GM21576 (cell line): ENCODE measurements around the gene TBC1D5.

Experiments
- ATAC-seq: cut with Tn5 transposase; IDR thresholded peaks from one replicate; pipeline ENCODE4 v1.9.1; 2021; ENCODE audit warnings: mild to moderate bottlenecking, moderate library complexity; ENCODE audit not compliant: unreplicated experiment

Gene TBC1D5

DNA sequence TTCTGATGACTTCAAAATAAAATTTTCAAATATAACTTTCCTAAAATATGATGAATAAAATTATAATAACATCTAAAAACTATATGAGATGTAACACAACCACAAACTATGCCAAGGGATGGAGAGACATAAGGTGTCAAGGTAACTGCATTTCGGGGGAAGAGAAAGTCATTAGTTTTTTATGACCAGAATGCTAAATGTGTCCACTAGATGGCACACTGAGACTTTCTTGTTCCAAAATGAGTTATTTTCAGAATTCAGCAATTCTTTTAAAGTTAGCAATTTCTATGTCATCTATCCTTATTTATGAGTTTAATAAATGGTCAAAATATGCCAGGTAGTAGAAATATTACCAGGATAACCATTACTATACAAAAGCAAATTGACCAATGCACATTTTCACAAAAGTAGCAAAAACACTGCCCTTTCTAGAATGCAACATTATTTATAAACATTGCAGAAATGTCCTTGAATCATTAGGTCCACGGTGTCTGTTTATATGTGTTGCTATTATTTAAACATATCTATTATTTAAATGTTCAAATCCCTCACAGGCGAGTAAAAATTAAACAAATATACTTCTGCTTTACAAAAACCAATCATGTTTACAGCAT is 483.5 kb downstream of the TBC1D5 start:
- no peak for ATAC-seq

GRCh38 chr3:17257269-17257668 is 485.2 kb downstream of the TBC1D5 start:
- no peak for ATAC-seq

- ATAC-seq, result no peak
Observed at GRCh38 chr3:17243621-17244020, 498.8 kb downstream of the TBC1D5 start.

DNA sequence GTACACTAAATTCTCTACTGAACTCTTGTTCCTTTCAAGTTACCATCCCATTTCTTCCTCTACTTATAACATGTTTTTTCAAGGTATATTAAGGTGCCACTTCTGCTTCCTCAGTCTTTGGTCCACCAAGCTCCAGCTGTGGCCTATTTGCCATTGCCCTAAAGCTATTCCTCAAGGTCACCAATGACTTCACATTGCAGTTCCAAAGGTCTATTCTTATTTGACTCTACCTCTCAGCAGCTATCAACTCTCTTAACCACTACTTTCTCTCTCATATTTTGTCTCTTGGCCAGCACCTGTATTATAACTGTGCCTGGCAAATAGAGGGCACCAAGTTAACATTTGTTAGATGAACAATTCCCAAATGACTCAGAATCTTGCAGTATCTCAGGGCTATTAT is 503.0 kb downstream of the TBC1D5 start:
- ATAC-seq, result no peak

- no peak for ATAC-seq
Observed at GRCh38 chr3:17238023-17238422, 504.4 kb downstream of the TBC1D5 start.

DNA sequence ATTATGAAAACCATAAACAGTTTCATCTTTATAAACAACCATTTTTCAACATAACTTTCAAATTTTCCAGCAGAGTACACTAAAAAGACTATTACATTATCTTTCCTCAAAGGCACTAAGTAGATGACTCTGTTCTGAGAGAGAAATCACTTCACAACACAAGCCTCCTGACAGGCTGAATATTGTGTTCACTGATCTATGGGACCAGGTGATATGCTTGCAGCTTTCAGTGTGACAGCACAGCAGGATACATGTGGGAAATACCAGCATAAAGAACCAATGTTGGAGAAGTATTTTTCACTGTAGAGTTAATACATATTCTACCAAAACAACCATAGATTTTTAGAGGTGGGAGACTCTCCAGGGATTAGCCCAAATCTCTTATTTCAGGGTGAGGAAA is 507.1 kb downstream of the TBC1D5 start:
- no peak for ATAC-seq

- no peak for ATAC-seq
Observed at GRCh38 chr3:17234382-17234781, 508.0 kb downstream of the TBC1D5 start.

- peak; percentile 77 for ATAC-seq
Observed at GRCh38 chr3:17233398-17233800, 509.0 kb downstream of the TBC1D5 start.

- no peak for ATAC-seq
Observed at GRCh38 chr3:17232442-17232841, 510.0 kb downstream of the TBC1D5 start.

DNA sequence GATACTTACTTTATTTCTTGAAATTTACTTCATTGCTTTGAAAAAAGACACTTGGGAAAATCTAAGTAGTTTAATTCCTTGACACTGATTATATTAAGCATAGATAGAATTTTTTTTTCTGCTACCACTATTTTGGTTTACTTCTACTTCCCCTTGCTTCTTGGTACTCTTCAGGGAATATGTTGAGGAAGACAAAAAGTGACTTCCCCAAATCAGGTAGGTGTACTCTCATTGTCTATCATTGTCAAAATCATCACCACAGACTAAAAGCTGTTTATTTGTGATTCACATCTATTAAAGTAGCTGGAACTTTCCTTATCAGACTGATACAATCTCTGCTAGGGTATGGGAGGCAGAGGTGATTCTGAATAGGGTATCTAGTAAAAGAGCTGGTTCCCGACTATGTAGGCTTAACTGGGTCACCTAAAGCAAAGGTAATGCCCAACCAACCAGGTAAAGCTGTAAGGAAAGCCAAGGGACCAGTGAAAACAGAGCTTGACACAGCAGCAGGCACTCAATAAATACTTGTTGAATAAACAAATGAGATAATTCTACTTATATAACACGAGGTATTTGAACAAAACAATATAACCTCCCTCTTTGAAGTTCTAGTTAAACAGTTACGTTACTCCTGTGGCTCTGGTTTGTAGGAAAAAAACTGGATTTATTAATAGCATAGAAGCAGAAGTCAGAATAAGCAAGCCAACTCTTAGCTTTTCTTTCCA is 510.7 kb downstream of the TBC1D5 start:
- no peak for ATAC-seq

- ATAC-seq, result no peak
Observed at GRCh38 chr3:17227472-17227871, 515.0 kb downstream of the TBC1D5 start.

DNA sequence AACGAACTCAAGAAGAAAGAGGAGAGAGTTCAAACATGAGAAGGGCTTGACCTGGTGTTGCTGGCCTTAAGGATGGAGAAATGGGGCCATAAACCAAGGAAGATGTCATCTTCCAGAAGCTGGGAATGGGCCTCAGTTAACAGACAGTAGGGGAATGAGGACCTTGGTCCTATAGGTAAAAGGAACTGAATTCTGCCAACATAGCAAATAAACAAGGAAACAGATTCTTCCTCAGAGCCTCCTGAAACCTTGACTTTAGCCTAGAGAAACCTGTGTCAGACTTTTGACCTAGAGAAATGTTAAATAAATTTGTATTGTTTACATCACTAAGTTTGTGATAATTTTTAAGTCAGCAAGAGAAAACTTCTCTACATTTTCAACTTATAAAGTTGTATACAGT is 520.9 kb downstream of the TBC1D5 start:
- ATAC-seq, result no peak

DNA sequence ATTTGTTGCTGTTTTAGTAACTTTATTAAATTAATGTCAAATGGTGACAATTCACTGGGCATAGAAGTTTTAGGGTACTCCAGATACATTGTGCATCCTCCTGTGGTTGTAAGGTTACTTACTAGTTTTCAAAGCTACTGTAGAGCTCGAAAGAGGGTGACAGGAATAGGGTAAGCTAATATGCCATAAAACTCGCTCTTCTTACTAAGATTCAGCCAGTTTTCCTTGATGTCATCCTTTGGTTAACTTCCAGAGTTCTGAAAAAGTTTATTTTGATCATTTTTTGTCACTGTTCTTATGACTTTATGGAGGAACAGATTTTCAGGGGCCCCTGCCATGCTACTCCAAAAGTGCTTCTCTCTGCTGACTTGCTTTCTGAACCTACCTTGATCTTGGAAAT is 522.8 kb downstream of the TBC1D5 start:
- ATAC-seq, result no peak

DNA sequence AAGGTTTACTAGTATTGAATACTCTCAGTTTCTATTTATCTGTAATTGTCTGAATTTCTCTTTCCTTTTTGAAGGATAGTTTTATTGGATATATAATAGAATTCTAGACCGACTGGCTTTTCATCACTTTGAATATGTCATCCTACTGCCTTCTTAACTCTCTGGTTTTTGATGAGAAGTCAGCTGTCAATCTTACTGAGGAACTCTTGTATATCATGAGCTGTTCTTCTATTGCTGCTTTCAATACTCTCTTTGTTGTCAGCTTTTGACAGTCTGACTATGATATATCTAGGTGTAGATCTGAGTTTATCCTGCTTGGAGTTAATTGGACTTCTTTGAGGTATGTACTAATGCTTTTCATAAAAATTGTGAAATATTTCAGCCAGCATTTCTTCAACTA is 523.8 kb downstream of the TBC1D5 start:
- no peak for ATAC-seq

GRCh38 chr3:17217588-17217987 is 524.8 kb downstream of the TBC1D5 start:
- no peak for ATAC-seq

DNA sequence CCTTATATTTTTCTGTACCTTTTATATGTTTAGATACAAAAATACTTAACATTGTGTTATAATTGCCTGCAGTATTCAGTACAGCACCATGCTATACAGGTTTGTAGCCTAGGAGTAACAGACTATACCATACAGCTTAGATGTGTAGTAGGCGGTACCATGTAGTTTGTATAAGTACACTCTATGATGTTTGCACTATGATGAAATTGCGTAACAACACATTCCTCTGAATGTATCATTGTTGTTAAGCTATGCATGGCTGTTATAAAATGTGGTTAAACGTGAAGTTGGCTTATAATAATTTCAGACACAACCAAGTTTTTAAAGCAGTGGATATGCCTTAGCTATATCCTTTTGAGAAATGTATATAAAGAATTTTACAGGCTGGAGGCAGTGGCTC is 529.3 kb downstream of the TBC1D5 start:
- ATAC-seq, result no peak

DNA sequence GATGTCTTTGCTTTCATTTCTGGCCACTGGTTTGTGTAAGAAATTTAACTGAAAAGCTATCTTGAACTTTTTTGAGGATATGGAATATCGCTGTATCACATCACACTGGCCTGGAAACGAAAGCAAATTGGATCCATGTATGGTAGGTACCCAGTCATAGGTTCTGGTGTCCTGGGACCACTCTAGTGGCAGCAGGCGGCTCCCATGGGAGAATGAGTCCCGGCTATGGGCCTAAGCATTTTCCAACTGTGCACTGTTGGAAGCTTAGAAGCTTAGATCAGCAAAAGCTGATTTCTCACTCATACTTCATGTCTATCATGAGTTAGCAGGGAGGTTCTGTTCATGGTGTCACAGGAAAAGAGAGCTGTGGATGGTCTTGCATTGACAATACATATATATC is 534.5 kb downstream of the TBC1D5 start:
- no peak for ATAC-seq

DNA sequence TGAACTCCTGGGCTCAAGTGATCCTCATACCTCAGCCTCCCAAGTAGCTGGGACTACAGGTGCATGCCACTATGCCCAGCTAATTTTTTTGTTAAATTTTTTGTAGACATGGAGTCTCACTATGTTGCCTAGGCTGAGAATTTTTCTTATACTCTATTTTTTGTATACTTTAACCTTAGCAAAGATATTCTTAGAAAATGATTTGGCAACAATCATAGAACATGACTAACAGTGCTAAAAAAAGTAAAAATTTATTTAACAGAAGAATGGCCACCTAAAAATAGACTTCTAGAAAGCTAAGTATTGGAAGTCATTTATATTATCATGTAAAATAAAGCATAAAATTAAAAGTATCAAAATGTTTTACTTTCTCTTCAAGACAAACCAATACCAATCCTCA is 535.4 kb downstream of the TBC1D5 start:
- ATAC-seq, result no peak

DNA sequence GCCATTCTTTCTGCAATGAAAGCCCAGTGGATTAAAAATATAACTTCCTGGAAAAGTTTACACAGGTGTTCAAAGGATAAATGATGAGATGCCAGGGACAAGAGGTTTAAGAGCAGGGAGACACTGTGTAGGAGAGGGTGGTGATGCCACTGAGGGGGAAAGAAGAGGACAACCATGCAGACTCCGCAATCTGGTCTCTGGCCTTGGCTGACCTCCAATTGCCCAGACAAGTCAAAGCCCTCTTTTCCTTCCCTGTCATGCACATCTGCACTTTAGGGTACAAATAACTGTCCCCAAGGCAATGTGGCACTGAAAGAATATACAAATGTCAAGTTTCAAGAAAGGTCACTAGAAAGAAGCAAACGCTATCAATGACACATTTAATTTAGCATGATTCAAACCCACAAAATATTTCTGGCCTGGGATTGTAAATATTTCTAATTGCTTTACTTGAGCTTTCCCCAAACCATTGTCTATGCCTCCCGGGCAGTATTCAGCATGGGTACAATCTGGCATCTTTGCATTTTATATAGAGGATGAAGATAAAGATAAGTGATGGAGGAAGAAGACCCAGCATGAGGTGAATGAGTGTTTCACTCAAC is 538.3 kb downstream of the TBC1D5 start:
- ATAC-seq, result no peak

DNA sequence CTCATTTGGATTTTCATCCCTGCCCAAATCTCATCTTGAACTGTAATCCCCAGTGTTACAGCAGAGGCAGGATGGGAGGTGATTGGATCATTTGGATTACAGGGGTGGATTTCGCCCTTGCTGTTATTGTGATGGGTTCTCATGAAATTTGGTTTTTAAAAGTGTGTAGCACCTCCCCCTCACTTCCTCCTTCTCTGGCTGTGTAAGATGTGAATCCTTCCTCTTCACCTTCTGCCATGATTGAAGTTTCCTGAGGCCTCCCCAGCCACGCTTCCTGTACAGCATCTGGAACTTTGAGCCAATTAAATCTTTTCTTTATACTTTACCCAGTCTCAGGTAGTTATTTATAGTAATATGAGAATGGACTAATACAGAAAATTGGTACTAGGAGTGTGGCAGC is 540.9 kb downstream of the TBC1D5 start:
- no peak for ATAC-seq

DNA sequence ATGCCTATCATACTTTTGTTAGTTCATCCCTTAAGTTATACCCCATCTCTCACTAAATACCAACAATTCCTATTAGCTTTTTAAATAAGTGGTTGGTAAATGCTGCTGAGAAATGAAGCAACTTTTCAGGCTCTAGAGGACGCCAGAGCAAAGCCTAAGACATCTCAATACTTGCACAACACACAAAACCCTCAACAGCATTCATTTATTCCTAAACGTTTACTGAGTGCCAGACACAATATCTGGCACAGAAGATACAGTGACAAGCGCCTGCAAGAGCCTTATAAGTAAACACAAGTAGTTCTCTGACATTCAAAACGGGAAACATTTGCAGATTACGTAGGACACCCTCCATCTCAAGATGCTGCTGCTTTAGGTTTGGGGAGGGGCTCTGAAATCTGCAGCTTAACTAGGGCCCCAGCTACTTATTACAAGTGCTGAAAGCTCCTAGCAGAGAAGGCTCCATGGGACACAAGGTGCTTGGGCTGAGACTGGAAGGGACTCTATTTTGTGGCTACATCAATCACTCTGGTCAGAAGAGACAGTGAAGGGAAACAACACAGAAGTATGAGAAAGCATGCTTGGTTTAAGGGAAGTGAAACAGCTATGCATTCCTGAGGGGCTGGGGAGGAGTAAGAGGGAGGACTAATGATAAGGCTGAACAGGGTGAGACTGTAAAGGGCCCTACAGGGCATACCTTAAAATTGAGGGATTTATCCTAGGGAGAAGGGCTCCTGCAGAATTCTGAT is 546.4 kb downstream of the TBC1D5 start:
- peak; percentile 87 for ATAC-seq

- peak; percentile 88 for ATAC-seq
Observed at GRCh38 chr3:17195192-17195611, 547.2 kb downstream of the TBC1D5 start.
